Measurements from ENCODE around the gene UGT1A8. TPM values are rescaled to one million over a fixed set of nuclear protein-coding genes. Genes with fewer than 3 reads are reported as not detected.

The UGT1A8 gene
- total and polyA plus RNA-seq, 2 of the 4 experiments (the other 2 are of a cell fraction): not detected

- no peaks in the 10 kb centered on the region for H3K9me1 ChIP-seq (ENCODE audit: insufficient read depth, low read length)
These were observed 181.7 kb downstream of the UGT1A8 start for GRCh38 chr2:233799087-233799665.

More at GRCh38 chr2:233799087-233799665, 181.7 kb downstream of the UGT1A8 start:
- H3K4ac ChIP-seq (ENCODE audit: low read depth, low read length): no peak overlapping the region
- no peaks in the 10 kb centered on the region for H3K36me3 ChIP-seq (ENCODE audit: control insufficient read depth, insufficient read depth, low read length)
- H4K8ac ChIP-seq (ENCODE audit: low read depth in 2 of 2, low read length in 2 of 2): no peak overlapping the region
- H2BK15ac ChIP-seq (ENCODE audit: low read depth, low read length): no peak overlapping the region
- no peak overlapping the region for H3K9ac ChIP-seq (ENCODE audit: low read depth, low read length)
- H2AK5ac ChIP-seq (ENCODE audit: low read depth, low read length): no peak overlapping the region
- H3K4me2 ChIP-seq (ENCODE audit: low read depth, low read length): no peak overlapping the region
- intact Hi-C loops (cut with micrococcal nuclease): no loop called here
- H2AK9ac ChIP-seq (replicated peaks; ENCODE audit: low read depth, low read length, poor library complexity): no peak overlapping the region
- no peak overlapping the region for H3K23ac ChIP-seq (ENCODE audit: low read depth, low read length)
- H2BK120ac ChIP-seq (ENCODE audit: low read depth, low read length): no peak overlapping the region
- WGBS, 2 experiments (ENCODE audit: extremely low coverage in 2 of 2, insufficient read length in 1 of 2): 80% methylated on average over 1 of the region's 7 CpGs; no CpG with 5 or more reads in 1 of the 2 experiments
- dilution Hi-C loops (cut with HindIII; ENCODE audit: low sequenced_read_pairs, unreplicated experiment): no loop called here
- TF ChIP-seq, protein P1, sequence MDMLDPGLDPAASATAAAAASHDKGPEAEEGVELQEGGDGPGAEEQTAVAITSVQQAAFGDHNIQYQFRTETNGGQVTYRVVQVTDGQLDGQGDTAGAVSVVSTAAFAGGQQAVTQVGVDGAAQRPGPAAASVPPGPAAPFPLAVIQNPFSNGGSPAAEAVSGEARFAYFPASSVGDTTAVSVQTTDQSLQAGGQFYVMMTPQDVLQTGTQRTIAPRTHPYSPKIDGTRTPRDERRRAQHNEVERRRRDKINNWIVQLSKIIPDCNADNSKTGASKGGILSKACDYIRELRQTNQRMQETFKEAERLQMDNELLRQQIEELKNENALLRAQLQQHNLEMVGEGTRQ (IDR thresholded peaks at IDR 0.05; ENCODE audit: low read depth, low read length): no peak
- no peaks in the 10 kb centered on the region; the same call in 1 of the 2 replicates for H3K9me3 ChIP-seq (ENCODE audit: control insufficient read depth, insufficient read depth, low read length)
- ATAC-seq (ENCODE audit: low read depth): no peak
- no peak overlapping the region for H3K18ac ChIP-seq (ENCODE audit: low read depth, low read length)
- H3K27ac ChIP-seq (ENCODE audit: insufficient read depth, low read length): no peak overlapping the region
- H3K79me1 ChIP-seq (ENCODE audit: low read depth in 1 of 2, low read length in 2 of 2): no peaks in the 10 kb centered on the region
- BruUV-seq (replicated peaks): no TSS peak
- no peak overlapping the region for H4K91ac ChIP-seq (ENCODE audit: insufficient read depth, low read depth, low read length)
- ChIA-PET POLR2A (ENCODE audit: unreplicated experiment) (no interaction called here), CTCF (no interaction called here)
- no peaks in the 10 kb centered on the region for H4K20me1 ChIP-seq (ENCODE audit: insufficient read depth, low read length)
- no peak overlapping the region for H2BK20ac ChIP-seq (ENCODE audit: low read depth, low read length)
- H3K4me1 ChIP-seq (ENCODE audit: control insufficient read depth, insufficient read depth, low read length): no peaks in the 10 kb centered on the region
- H3K4me3 ChIP-seq (ENCODE audit: insufficient read depth, low read depth, low read length): no peak overlapping the region
- H3K27me3 ChIP-seq (ENCODE audit: control insufficient read depth, insufficient read depth, low read length): peaks cover 16% of the 10 kb centered on the region
- in situ Hi-C loops (cut with MboI; ENCODE audit: low sequenced_read_pairs): no loop called here
- no peak overlapping the region for H3K14ac ChIP-seq (replicated peaks; ENCODE audit: low read depth, low read length)
- no peak overlapping the region for H4K5ac ChIP-seq (ENCODE audit: low read depth, low read length)
- no peak overlapping the region for H3K56ac ChIP-seq (ENCODE audit: extremely low read depth, insufficient read depth, low read length)
- no peak overlapping the region for H2BK5ac ChIP-seq (ENCODE audit: low read depth, low read length, poor library complexity, severe bottlenecking)
- DNase-seq: no peak
- no peak overlapping the region for H2AFZ ChIP-seq (replicated peaks; ENCODE audit: low read length, poor library complexity)

Data from IMR-90 (cell line).